ENCODE results near the gene TCF12. TPM values are rescaled to one million over a fixed set of nuclear protein-coding genes. Genes with fewer than 3 reads are reported as not detected.
A peak's percentile ranks its signal among the peaks of the same experiment; 100 is the strongest.
"Not testable (repeated sequence)": the region's sequence is repeated elsewhere in the genome, so short reads cannot be mapped to it uniquely, and the experiment has no call there.

Gene TCF12
- polyA plus RNA-seq, 1 experiment = 447 TPM

DNA sequence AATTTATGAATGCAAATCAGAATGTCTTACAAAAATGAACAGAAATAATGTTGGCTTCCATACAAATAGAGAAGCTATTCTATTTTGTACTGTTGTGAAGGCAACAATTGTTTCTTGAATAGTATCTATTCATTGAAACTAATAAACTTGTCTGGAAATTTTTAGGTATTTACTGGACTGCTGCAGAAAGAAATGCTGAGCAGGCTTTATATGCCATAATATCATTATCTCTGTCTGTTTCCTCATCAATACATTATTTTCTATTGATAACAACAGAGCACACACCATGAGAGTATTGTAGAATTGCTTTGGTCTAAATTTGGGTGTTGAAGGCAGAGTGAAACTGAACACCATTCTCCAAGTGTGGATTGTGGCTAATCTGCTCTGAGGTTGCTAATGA, 241.3 kb downstream of the TCF12 start:
- ChIA-PET CTCF (interaction anchor here (0.8 to 1.4 kb wide), 3 partner anchors 13 to 338 kb away, joined by 3 to 9 read pairs (median 3); no protein-coding TSS in a partner anchor), POLR2A (interaction anchor here (1.1 kb wide), 2 partner anchors 9 to 59 kb away, joined by 3 to 4 read pairs; no protein-coding TSS in a partner anchor)

DNA sequence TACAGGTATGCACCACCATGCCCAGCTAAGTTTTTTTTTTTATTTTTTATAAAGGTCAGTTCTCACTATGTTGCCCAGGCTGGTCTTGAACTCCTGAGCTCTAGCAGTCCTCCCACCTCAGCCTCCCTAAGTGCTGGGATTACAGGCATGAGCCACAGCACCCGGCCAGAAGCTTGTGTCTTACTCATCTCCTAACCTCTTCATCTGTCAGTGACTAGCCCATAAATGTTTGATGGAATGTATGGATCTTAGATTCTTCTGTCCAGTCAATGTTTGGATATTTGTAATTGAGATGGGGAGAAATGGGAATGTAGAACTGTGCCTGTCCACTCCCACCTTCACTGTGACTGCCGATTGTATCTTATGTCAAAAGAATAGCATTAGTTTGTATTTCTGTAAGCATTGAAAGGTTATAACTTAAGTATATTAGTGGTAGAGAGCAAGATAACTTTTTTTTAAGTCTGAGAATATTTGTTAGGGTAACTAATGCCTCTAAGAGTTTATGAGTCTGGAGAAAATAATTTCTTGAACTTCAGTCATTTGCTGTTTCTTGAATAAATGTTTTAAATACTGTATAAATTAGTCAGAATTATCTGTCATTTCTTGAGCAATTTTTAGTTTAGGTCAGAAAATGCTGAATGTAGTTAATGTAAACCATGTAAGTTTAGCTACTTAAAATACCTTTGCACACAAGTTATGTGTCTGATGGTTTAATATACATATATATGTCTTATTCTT, 242.5 kb downstream of the TCF12 start:
- Histone ChIP-seq H3K27ac (ENCODE audit: low read depth, low read length) (peak overlapping the region; percentile 79), H3K4me3 (ENCODE audit: low read depth, low read length) (no peak overlapping the region), H3K27me3 (ENCODE audit: control insufficient read depth, insufficient read depth, low read length) (no peaks in the 10 kb centered on the region), H3K9me3 (ENCODE audit: control insufficient read depth, insufficient read depth, low read length) (no peaks in the 10 kb centered on the region)
- ChIA-PET CTCF (interaction anchor here (0.9 to 1.4 kb wide), 4 partner anchors 14 to 340 kb away, joined by 3 to 9 read pairs (median 4); no protein-coding TSS in a partner anchor), POLR2A (interaction anchor here (0.6 to 1.5 kb wide), 5 partner anchors 12 to 171 kb away, joined by 3 to 5 read pairs (median 3); no protein-coding TSS in a partner anchor)
- DNase-seq (ENCODE audit: low read depth, low spot score) = no peak
- no peak for TF ChIP-seq CTCF (IDR thresholded peaks at IDR 0.05; ENCODE audit: low read depth, low read length)

More for the DNA sequence above, 241.3 kb downstream of the TCF12 start:
- H3K9me3 ChIP-seq (ENCODE audit: control insufficient read depth, insufficient read depth, low read length) = no peaks in the 10 kb centered on the region
- DNase-seq (ENCODE audit: low read depth, low spot score) = no peak
- no peaks in the 10 kb centered on the region for H3K27me3 ChIP-seq (ENCODE audit: control insufficient read depth, insufficient read depth, low read length)
- H3K4me3 ChIP-seq (ENCODE audit: low read depth, low read length) = no peak overlapping the region
- no peak overlapping the region for H3K27ac ChIP-seq (ENCODE audit: low read depth, low read length)
- TF ChIP-seq CTCF (IDR thresholded peaks at IDR 0.05; ENCODE audit: low read depth, low read length) = no peak

GRCh38 chr15:57164251-57164650, 245.8 kb downstream of the TCF12 start:
- CTCF ChIA-PET; H3K4me3 ChIP-seq (ENCODE audit: low read depth, low read length); H3K27me3 ChIP-seq (ENCODE audit: control insufficient read depth, insufficient read depth, low read length); H3K9me3 ChIP-seq (ENCODE audit: control insufficient read depth, insufficient read depth, low read length); POLR2A ChIA-PET; H3K27ac ChIP-seq (ENCODE audit: low read depth, low read length); DNase-seq (ENCODE audit: low read depth, low spot score): not testable (repeated sequence)

- POLR2A ChIA-PET = no interaction called here
- Histone ChIP-seq H3K4me3 (ENCODE audit: low read depth, low read length) (no peak overlapping the region), H3K27me3 (ENCODE audit: control insufficient read depth, insufficient read depth, low read length) (no peaks in the 10 kb centered on the region), H3K27ac (ENCODE audit: low read depth, low read length) (no peak overlapping the region), H3K9me3 (ENCODE audit: control insufficient read depth, insufficient read depth, low read length) (no peaks in the 10 kb centered on the region)
- no peak for TF ChIP-seq CTCF (IDR thresholded peaks at IDR 0.05; ENCODE audit: low read depth, low read length)
- no peak for DNase-seq (ENCODE audit: low read depth, low spot score)
- CTCF ChIA-PET = no interaction called here
Measured at GRCh38 chr15:57165992-57166391, 247.5 kb downstream of the TCF12 start.

- ChIA-PET CTCF (interaction anchor here (0.7 to 0.8 kb wide), 2 partner anchors 138 to 345 kb away, joined by 3 to 4 read pairs; no protein-coding TSS in a partner anchor), POLR2A (no interaction called here)
- no peak overlapping the region for H3K4me3 ChIP-seq (ENCODE audit: low read depth, low read length)
- no peak overlapping the region for H3K27ac ChIP-seq (ENCODE audit: low read depth, low read length)
- H3K9me3 ChIP-seq (ENCODE audit: control insufficient read depth, insufficient read depth, low read length) = no peaks in the 10 kb centered on the region
- H3K27me3 ChIP-seq (ENCODE audit: control insufficient read depth, insufficient read depth, low read length) = no peaks in the 10 kb centered on the region
- TF ChIP-seq CTCF (IDR thresholded peaks at IDR 0.05; ENCODE audit: low read depth, low read length) = no peak
- DNase-seq (ENCODE audit: low read depth, low spot score) = no peak
Measured at GRCh38 chr15:57167821-57168395, 249.5 kb downstream of the TCF12 start.

All from AG04450 (cell line).